DND-41 (cell line): ENCODE measurements around the gene TEX54.

Experiments
- EZH2 ChIP-seq: IDR thresholded peaks from 3 replicates; pipeline ENCODE4 v1.6.1; 2012; ENCODE audit warnings: borderline replicate concordance, low read depth, mild to moderate bottlenecking, moderate library complexity, low read length, inconsistent platforms; ENCODE audit not compliant: severe bottlenecking
- TF ChIP-seq, protein P1 (sequence below): IDR thresholded peaks from 2 replicates; pipeline ENCODE4 v1.5.1; 2012; ENCODE audit warnings: borderline replicate concordance, low read length, moderate library complexity, mild to moderate bottlenecking; ENCODE audit not compliant: poor library complexity, severe bottlenecking; ENCODE audit errors: extremely low read depth

GRCh38 chr11:62853279-62853965, 20.8 kb upstream of the TEX54 start:
- TF ChIP-seq, protein P1, sequence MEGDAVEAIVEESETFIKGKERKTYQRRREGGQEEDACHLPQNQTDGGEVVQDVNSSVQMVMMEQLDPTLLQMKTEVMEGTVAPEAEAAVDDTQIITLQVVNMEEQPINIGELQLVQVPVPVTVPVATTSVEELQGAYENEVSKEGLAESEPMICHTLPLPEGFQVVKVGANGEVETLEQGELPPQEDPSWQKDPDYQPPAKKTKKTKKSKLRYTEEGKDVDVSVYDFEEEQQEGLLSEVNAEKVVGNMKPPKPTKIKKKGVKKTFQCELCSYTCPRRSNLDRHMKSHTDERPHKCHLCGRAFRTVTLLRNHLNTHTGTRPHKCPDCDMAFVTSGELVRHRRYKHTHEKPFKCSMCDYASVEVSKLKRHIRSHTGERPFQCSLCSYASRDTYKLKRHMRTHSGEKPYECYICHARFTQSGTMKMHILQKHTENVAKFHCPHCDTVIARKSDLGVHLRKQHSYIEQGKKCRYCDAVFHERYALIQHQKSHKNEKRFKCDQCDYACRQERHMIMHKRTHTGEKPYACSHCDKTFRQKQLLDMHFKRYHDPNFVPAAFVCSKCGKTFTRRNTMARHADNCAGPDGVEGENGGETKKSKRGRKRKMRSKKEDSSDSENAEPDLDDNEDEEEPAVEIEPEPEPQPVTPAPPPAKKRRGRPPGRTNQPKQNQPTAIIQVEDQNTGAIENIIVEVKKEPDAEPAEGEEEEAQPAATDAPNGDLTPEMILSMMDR = no peak
- TF ChIP-seq EZH2 = no peak
